Measurements from ENCODE around the gene GOLGA8A.
"Not testable (repeated sequence)": the region's sequence is repeated elsewhere in the genome, so short reads cannot be mapped to it uniquely, and the experiment has no call there.

GOLGA8A gene

DNA sequence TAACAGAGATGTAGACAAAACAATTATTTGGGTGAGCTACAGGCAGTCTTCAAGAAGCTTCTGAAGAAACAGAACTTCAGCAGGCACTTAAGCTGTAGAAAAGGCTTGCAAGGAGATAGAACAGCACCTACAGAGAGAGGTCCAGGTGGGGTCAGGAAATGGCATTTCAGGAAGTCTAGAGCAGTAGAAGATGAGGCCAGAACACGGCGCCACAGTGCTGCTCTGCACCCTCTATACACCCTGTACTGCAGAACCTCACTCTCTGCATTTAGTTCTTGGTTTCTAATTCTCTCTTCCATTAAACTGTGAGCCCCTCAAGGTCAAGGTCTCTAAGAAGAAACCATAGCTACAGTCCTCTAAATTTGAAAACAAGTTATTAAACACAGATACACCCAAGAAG lies 44.6 kb downstream of the GOLGA8A start:
- POLR2A ChIA-PET (ENCODE audit: low non-redundant PET); DNase-seq (ENCODE audit: low spot score); H3K27ac ChIP-seq; CTCF ChIA-PET: not testable (repeated sequence)

- CTCF ChIA-PET; H3K27ac ChIP-seq; DNase-seq (ENCODE audit: low spot score); POLR2A ChIA-PET (ENCODE audit: low non-redundant PET): not testable (repeated sequence)
These were observed 48.0 kb downstream of the GOLGA8A start for GRCh38 chr15:34389594-34390086.
